ENCODE measurements around the gene LHPP.

The LHPP gene

DNA sequence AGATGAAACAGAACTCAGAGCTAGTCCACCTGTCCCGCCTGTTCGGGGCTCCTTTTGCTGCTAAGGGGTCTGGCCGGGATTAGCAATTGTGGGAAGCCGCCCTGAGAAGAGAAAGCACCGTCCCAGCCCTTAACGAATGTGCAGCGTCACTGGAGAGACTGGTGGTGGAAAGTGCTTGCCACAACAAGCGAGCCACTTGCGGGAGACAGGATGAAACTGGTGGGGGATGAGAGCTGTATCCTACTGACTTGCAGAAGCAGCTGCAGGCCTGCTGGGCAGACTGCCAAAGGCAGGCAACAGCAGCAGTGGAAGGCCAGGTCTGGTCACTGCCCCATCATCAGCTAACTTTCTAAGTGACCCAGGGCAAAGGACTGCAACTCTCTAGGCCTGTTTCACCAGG lies 187.1 kb downstream of the LHPP start:
- no peak for DNase-seq

DNA sequence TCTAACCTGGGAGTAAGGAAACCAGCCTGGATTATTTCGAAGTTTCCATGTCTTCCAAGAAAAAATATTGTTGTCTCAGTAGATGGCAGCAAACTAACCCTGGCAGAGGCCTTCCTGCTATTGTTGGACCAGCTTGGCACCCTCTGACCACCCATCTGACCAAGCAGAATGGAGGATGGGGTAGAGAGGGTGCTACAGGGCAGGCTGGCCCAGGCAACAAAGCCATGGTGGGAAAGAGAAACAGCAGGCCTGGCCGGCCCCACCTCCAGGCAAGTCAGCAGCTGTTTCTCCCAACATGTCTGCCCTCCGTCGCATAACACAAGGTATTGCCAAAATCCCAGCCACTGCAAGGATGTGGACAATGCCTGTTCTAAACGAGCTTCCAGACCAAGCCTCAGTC lies 187.6 kb downstream of the LHPP start:
- DNase-seq: no peak

DNA sequence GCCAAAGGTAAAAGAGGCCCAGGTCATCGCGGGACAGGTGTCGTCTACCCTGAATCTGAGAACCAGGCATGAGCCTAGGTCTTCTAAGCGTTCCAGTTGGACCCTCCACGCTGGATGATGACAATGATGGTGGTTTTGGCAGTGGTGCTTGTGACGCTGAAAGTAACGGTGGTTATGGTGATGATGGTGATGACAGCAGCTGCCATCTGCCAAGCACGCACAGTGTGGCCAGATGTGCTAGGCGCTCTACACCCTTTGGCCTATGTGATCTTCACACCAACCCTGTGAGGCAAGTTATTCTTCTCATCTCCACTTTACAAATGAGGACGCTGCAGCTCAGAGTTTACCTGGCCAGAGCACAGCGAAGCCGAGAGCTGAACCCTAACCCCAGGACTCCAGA lies 188.6 kb downstream of the LHPP start:
- DNase-seq: no peak

DNA sequence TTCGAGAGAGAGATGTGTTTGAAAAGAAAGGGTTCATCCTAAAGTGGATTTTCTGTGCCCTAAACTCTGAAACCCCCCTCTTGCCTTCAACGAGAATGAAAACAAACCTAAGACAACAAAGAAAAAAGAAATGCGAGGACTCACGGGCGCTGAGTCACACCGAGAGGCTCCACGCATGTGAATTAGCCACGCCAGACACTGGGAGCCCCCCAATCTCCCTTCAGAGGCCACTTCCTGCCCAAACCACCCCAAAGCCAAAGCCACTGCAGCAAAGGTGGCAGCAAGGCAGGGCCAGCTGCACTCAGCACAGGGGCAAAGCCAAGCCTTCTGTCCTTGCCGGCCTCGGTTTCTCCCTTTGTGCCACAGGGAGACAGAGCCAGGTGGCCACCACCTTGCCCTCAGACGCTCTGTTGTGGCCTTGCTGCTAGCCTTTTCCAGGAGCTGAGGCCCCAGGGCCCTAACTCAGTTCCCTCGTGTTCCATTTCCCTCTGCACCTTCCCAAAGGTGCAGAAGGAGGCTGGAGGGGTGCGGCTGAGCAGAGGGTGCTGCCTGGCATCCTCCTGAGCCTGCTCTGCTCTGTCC lies 189.3 kb downstream of the LHPP start:
- DNase-seq: no peak

DNA sequence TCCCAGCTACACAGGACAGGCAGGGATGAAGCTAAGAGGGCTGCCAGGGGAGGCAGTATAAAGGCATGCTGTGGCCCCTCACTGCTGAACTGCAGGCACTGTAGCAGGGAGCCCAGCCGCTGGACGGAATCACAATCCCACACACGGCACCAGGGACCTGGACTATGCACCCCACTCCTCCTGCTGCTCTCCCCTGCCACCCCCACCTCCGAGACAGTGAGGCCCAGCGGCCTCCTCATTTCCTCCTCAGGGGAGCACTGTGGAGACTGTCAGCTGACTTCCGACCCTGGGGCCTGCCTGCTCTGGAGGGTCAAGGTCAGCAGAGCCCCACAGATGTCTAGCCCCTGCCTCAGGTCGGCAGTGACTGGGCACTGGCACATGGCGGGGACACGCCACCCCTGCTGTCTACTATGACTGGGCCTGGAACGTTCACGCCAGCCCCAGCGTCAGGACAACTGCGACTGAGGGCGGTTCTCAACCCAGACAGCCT lies 189.8 kb downstream of the LHPP start:
- no peak for DNase-seq

DNA sequence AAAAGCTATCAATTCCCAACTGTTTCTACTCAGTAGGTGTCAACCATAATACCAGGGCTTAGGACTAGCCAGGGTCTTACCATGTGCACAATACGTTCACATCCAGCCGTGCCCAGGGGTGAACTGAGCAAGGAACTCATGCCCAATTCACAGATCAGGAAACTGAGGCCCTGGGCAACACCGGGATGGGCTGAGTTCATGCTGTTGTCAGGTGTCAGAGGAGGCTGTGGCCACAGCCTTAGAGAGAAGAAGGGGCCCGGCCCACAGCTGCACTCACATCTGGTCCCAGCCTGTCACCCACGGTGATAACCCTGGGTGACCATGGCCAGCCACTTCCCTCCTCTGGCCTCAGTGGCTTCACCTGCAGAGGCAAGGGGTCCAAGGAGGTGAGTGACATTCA lies 190.6 kb downstream of the LHPP start:
- no peak for DNase-seq

DNA sequence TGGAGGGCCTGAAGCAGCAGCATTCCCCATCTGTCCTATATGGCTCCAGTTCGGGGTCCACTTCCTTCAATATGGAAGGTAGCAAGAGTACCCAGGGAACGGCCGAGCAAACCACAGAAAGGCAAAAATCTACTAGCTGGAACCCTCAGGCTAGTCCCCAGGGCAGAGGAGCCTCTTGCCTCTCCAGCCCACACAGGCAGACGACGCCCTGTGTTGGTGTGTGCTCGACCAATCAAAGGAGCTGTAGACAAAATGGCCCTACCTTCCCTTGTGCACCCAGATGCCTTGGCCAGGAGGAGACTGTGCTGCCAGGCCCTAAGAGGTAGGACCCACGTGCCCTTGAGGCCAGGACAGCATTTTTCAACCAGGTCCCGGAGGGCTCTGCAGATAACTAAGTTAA lies 191.1 kb downstream of the LHPP start:
- DNase-seq: no peak

DNA sequence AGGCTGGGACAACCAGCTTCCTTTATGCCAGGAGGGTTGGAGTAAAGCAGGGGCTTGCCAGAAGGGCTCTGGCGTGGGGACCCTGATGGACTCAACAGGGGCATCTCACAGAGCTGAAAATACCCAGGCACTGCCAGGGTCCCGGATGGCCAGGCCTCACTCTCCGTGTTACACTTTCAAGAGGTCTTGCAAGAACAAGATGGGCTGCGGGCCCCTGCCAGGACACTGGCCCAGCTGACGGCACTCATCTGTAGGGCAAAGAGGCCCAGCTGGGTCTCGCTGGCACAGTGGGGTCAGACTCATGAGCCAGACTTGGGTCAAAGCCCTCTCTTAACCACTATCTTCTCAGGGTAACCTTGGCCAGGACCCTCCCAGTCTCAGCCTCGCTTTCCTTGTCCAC lies 191.7 kb downstream of the LHPP start:
- DNase-seq: no peak

DNA sequence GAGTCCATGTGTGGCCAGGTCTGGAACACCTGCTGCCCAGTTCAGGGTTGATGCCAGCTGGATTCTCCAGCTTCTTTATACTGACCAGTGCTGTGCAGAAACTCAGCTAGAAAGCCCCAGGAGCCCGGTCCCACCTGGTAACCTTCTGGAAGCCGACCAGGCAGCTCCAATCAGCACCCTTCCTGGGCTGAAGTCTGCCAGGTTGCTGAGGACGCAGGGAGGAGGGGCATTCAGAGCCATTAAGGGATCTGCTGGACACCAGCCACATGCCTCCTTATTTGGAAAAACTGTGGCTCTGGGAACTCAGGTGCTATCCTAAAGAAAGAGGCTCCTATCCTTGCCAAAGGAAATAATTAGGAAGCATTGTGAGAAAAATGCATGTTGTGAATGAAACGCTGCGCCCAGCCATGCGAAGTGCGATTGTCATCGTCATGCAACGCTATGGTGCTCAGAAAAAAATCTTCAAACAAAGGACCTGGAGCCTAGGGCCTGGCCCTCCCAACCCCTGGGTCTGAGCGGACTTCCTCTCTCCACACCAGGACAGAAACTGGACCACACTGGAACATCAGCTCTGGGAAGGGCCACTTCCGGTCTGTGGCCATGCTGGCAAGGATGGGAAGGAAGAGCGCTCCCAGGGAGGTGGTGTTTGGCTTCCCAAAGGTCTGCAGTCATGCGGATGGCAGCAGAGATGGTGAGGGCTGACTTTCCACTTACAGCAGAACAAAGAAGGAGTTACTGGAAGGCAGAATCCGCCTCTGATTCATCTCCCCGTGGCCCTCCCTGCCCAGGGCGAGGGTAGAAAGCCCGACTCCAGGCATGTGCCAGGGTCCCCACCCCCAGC lies 192.4 kb downstream of the LHPP start:
- DNase-seq: no peak

DNA sequence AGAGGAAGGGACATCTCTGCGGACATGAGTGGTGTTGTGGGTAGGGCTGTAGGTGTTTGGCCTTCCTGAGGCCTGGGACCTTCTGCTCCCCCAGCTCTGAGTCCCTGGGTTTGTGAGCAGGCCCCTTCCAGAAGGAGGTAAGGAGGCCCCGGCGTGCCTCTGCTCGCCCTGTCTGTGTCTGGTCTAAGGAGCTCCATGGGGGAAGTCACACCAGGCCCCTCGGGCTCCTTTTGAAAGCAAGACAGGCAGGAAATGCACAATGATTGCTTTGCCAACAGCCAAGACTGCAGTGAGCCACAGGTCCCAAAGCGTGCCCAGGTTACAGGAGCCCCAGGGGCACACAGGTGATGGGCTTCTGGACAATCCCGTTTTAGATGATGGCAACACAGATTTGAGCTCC lies 193.1 kb downstream of the LHPP start:
- DNase-seq: no peak

DNA sequence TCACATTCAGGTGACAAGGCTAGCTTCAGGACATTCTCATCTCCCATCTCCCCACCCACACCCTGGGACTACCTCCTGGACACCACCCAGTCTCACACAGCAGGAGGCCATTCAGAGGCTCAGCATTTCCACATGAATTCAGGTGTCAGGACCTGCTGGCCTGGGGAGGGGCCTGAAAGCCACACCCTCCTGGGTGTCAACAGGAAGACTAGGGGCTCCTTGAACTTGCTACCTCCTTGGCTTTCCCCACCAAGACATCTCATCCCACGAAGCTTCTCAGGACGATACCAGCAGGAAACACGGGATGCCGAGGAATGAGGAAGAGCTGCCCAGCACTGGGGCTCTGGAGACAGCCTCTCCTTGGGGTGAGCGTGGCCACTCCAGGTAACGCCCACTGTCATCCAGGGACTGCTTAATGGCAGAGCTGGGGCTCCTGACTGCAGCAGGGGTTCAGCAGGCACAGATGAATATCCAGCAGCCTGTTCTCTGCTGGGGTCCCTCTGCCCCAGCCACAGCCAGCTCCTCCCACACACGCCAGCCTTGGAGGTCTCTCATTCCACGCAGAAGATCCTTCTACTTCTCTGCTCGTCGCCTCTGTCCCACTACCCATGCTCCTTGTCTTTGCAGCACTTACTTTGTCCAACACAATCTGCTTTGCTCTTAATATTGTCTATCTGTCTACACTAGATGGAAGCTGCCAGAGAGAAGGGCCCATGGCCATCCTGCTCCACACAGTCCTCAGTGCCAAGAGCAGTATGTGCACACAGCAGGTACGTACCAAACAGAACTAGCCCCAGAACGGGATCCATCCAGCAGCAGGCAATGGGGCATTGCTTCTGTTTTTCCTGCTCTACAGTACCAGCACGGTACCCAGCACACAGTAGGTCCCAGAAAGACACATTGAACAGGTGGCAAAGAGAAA lies 193.8 kb downstream of the LHPP start:
- no peak for DNase-seq

DNA sequence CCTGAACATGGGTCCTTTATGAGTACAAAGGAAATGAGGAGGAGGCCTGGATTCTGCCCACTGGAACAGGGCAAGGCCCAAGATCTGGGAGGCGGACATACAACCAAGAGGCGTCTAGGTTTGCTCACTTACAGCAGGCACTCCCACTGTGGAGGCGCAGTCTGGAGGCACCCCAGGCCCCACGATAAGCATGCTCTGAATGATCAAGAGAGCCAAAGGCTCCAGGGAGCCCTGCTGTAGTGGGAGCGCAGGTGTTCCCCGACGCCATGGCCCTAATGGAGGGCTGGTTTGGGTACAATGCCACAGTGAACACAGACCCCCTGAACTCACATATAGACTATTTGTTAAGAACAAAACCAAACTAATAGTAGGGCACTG lies 194.5 kb downstream of the LHPP start:
- DNase-seq: no peak

DNA sequence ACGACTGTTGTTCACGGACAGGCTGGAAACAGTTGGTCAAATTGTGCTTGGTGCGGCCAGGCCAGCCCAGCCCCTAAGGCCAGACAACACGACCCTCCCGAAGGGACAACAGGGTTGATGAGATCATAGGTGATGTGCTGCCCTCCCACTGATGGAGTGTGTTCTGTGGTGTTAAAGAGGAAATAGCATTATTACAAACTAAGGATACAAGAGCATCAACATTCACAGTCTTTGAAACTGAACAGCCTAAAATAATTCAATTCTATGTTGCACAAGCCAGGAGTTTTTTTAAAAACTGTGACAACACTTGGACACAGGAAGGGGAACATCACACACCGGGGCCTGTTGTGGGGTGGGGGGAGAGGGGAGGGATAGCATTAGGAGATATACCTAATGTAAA lies 194.9 kb downstream of the LHPP start:
- DNase-seq: no peak

DNA sequence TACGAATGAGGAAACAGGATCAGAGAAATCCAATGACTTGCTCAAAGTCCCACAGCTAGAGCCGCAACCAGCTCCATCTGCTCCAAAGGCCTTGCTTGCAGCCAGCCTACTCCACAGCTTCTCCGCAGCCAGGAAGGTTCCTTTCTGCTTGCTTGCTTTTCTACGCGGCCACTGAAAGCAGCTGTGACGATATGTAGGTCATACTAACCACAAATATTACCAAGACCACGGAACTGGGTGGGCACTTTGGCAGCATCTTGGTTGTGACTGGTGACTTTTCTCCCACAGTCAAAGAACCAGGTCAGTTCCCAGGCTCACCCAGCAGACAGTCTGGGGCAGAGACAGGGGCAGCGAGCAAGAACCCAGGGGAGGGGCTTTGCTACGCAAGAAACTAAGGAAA lies 196.2 kb downstream of the LHPP start:
- DNase-seq: no peak

DNA sequence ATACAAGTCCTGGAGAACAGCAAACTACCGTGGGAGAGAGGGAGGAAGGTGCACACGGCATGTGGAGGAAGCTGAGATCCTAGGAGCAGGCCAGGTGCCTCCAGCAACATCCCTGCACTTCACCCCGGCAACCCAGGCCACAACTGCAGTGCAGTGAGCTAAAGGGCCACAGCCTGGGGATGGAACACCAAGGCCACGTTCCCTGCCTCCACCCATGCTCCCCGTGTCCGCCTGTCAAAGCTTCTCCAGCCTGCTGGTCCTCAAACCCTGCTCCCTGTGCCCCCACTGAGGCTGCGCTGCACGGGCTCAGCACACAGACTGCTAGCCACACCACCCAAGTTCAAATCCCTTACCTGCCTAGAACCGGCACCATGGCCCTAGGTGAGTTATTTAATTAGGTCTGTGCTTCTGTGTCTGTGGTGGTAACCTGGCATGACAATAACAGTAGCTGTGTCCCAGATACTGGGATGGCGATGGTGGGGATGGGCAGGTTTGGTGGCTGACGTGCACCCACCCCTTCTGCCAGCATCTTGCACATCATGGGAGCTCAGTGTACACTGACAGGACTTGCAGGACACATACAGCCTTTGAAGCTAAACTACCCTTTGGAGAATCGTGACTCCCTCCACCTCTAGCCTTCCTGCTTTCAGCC lies 197.1 kb downstream of the LHPP start:
- DNase-seq: no peak

DNA sequence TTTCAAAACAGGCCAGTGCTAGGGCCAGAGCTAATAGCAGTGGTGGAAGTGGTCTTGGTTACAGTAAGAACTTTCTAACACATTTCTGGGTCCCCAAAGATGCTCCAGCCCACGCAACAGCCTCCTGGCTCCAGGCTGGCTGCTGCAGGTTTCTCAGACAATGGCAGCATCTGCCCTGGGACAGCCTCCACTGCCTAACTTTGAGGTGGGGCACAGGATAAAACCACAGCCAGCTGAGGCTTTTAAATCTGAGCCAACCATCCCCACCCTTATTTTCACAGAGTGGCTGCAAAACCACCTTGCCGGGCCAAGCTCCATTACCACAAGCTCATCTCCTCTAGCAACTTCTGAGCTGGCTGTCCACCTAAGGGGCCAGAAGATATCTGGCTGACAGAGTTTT lies 197.8 kb downstream of the LHPP start:
- DNase-seq: no peak

DNA sequence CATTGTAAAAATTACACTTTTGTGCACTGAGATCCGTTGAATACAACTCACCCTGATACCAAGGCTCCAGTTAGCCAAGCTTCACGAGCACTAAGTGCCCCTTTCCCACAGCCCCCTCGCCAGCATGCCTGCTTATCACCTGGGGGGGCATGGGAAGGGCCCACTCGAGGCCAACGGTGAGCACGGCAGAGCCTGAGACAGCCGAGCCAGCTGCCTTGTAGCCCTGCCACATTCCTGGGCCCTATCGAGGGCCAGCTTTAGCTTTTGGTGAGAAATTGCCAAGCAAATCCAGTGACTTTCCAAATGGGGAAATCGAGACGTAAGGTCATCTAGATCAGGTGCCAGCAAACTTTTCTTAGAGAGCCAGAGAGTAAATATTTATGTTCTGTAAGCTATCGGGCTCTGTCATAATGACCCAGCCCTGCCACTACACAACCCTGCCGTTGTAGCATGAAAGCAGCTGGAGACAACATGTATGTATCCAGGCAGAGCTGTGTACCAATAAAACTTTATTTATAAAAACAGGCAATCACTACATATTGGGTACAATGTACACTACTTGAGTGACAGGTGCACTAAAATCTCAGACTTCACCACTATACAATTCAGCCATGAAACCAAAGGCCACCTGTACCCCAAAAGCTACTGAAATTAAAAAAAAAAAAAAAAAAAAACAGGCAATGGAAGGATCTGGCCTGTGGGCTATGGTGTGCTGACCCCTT lies 198.9 kb downstream of the LHPP start:
- DNase-seq: no peak

DNA sequence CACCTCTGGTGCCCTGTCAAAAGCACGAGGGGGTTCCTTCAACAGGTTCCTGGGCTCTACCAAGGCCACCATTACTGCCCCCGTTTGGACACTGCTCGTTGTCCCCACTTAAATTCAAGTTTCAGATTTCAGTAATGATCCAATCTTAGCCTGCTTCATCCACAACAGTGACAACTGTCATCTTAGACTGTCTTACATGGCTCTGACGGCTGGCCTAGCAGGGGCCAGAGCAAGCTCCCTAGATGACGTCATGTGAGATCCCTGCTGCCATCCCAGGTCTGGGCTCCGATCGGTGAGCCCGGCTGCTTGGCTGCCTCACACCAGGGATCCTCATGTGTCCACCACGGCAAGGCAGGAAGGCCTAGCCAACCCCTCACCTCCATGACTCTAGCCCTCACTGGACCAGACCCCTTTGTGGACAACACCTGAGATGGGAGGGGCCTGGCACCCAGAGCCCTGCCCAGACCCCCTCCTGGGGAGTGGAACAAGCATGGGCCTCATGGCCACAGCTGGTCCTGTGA lies 200.1 kb downstream of the LHPP start:
- no peak for DNase-seq

DNA sequence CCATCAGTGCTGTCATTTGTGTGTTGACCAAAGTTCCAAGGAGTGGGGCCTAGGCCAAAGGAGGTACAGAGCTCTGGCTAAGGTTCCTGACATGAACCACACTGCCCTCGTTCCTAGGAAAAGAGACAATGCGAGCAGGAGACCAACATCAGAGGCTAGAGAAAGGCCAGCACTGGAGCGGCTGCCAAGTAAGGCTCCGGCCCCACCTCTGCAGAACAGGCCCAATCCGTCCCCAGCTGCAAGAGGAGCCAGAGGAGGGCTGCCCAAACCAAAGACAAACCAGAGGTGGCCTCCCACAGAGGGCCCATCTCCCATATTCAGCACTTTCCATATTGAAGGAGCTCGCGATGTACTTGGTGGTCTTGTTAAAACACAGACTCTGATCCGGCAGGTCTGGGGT lies 201.6 kb downstream of the LHPP start:
- no peak for DNase-seq
